Dendritic cell treated with granulocyte-macrophage colony-stimulating factor and Interleukin-4, amounts not matched to agents 40 ng/mL and 50 ng/mL, for 4 days (primary cell): ENCODE measurements around the gene PAK6.

Source experiments
- H3K27ac Mint-ChIP-seq: one replicate; pipeline ENCODE4 v1.8.0; 2022; ENCODE audit warnings: mild to moderate bottlenecking, mixed read lengths
- H3K27me3 Mint-ChIP-seq: one replicate; pipeline ENCODE4 v1.8.0; 2022; ENCODE audit warnings: mild to moderate bottlenecking, mixed read lengths
- H3K36me3 Mint-ChIP-seq: one replicate; pipeline ENCODE4 v1.8.0; 2022; ENCODE audit warnings: low read depth, mixed read lengths
- H3K4me1 Mint-ChIP-seq: one replicate; pipeline ENCODE4 v1.8.0; 2022; ENCODE audit warnings: low read depth, mixed read lengths
- H3K4me3 Mint-ChIP-seq: one replicate; pipeline ENCODE4 v1.8.0; 2022; ENCODE audit warnings: mild to moderate bottlenecking, moderate library complexity, mixed read lengths
- H3K9me3 Mint-ChIP-seq: one replicate; pipeline ENCODE4 v1.8.0; 2022; ENCODE audit warnings: mixed read lengths
- intact Hi-C: fragments of 100-400 bp; cut with micrococcal nuclease; formaldehyde crosslinking; loops from one replicate; pipeline ENCODE4 v1.15.0; 2022

PAK6 gene

GRCh38 chr15:40233727-40234577, 4.9 kb upstream of the PAK6 start:
- no peak overlapping the region for H3K4me3 Mint-ChIP-seq
- peaks cover 49% of the 10 kb centered on the region for H3K4me1 Mint-ChIP-seq
- intact Hi-C loops, result no loop called here
- H3K36me3 Mint-ChIP-seq, result no peaks in the 10 kb centered on the region
- H3K27me3 Mint-ChIP-seq, result peaks cover 13% of the 10 kb centered on the region
- peak overlapping the region; percentile 93 for H3K27ac Mint-ChIP-seq
- H3K9me3 Mint-ChIP-seq, result no peaks in the 10 kb centered on the region

GRCh38 chr15:40234783-40235182, 4.1 kb upstream of the PAK6 start:
- intact Hi-C loops, result no loop called here
- Mint-ChIP-seq H3K9me3 (no peaks in the 10 kb centered on the region), H3K27ac (peak overlapping the region; percentile 93)

GRCh38 chr15:40235201-40235885, 3.5 kb upstream of the PAK6 start:
- H3K4me1 Mint-ChIP-seq, result peaks cover 58% of the 10 kb centered on the region
- H3K9me3 Mint-ChIP-seq, result no peaks in the 10 kb centered on the region
- H3K27me3 Mint-ChIP-seq, result peaks cover 27% of the 10 kb centered on the region
- peak overlapping the region; percentile 44 for H3K4me3 Mint-ChIP-seq
- H3K27ac Mint-ChIP-seq, result peak overlapping the region; percentile 93
- no peaks in the 10 kb centered on the region for H3K36me3 Mint-ChIP-seq
- intact Hi-C loops, result no loop called here

More at GRCh38 chr15:40234783-40235182, 4.1 kb upstream of the PAK6 start:
- Mint-ChIP-seq H3K27me3 (peaks cover 22% of the 10 kb centered on the region), H3K4me3 (peak overlapping the region; percentile 44), H3K36me3 (no peaks in the 10 kb centered on the region), H3K4me1 (peaks cover 57% of the 10 kb centered on the region)

GRCh38 chr15:40239404-40239692, 485 bp downstream of the PAK6 start:
- no peaks in the 10 kb centered on the region for H3K36me3 Mint-ChIP-seq
- intact Hi-C loops, result no loop called here

GRCh38 chr15:40239693-40240618, 1.1 kb downstream of the PAK6 start:
- no peak overlapping the region for H3K4me3 Mint-ChIP-seq
- no peaks in the 10 kb centered on the region for H3K9me3 Mint-ChIP-seq
- no peaks in the 10 kb centered on the region for H3K36me3 Mint-ChIP-seq
- H3K27me3 Mint-ChIP-seq, result peaks cover 52% of the 10 kb centered on the region
- peaks cover 27% of the 10 kb centered on the region for H3K4me1 Mint-ChIP-seq
- H3K27ac Mint-ChIP-seq, result peak overlapping the region; percentile 20
- intact Hi-C loops, result no loop called here

More at GRCh38 chr15:40239404-40239692, 485 bp downstream of the PAK6 start:
- Mint-ChIP-seq H3K27ac (peak overlapping the region; percentile 20), H3K27me3 (peaks cover 48% of the 10 kb centered on the region), H3K9me3 (no peaks in the 10 kb centered on the region), H3K4me3 (no peak overlapping the region), H3K4me1 (peaks cover 33% of the 10 kb centered on the region)

- Mint-ChIP-seq H3K4me3 (no peak overlapping the region), H3K27me3 (peaks cover 54% of the 10 kb centered on the region), H3K27ac (no peak overlapping the region), H3K4me1 (peaks cover 19% of the 10 kb centered on the region), H3K9me3 (no peaks in the 10 kb centered on the region), H3K36me3 (no peaks in the 10 kb centered on the region)
- intact Hi-C loops, result no loop called here
These were observed 1.9 kb downstream of the PAK6 start for GRCh38 chr15:40240619-40241221.

- peaks cover 14% of the 10 kb centered on the region for H3K4me1 Mint-ChIP-seq
- no peak overlapping the region for H3K27ac Mint-ChIP-seq
- peaks cover 54% of the 10 kb centered on the region for H3K27me3 Mint-ChIP-seq
- H3K9me3 Mint-ChIP-seq, result no peaks in the 10 kb centered on the region
- no peaks in the 10 kb centered on the region for H3K36me3 Mint-ChIP-seq
- intact Hi-C loops, result no loop called here
- H3K4me3 Mint-ChIP-seq, result no peak overlapping the region
These were observed 2.7 kb downstream of the PAK6 start for GRCh38 chr15:40241269-40242212.

- Mint-ChIP-seq H3K4me1 (peaks cover 14% of the 10 kb centered on the region), H3K27ac (no peak overlapping the region), H3K36me3 (no peaks in the 10 kb centered on the region), H3K27me3 (peaks cover 54% of the 10 kb centered on the region), H3K4me3 (no peak overlapping the region), H3K9me3 (no peaks in the 10 kb centered on the region)
- intact Hi-C loops, result no loop called here
These were observed 3.3 kb downstream of the PAK6 start for GRCh38 chr15:40242213-40242599.

- peaks cover 56% of the 10 kb centered on the region for H3K27me3 Mint-ChIP-seq
- no peak overlapping the region for H3K4me3 Mint-ChIP-seq
- H3K9me3 Mint-ChIP-seq, result no peaks in the 10 kb centered on the region
- no peak overlapping the region for H3K27ac Mint-ChIP-seq
- peaks cover 14% of the 10 kb centered on the region for H3K4me1 Mint-ChIP-seq
- no peaks in the 10 kb centered on the region for H3K36me3 Mint-ChIP-seq
- intact Hi-C loops, result no loop called here
These were observed 3.7 kb downstream of the PAK6 start for GRCh38 chr15:40242601-40243000.

GRCh38 chr15:40243126-40243810, 4.4 kb downstream of the PAK6 start:
- H3K36me3 Mint-ChIP-seq, result no peaks in the 10 kb centered on the region
- intact Hi-C loops, result no loop called here
- no peak overlapping the region for H3K4me3 Mint-ChIP-seq
- peaks cover 10% of the 10 kb centered on the region for H3K4me1 Mint-ChIP-seq
- no peaks in the 10 kb centered on the region for H3K9me3 Mint-ChIP-seq
- H3K27me3 Mint-ChIP-seq, result peaks cover 52% of the 10 kb centered on the region
- H3K27ac Mint-ChIP-seq, result no peak overlapping the region

- H3K36me3 Mint-ChIP-seq, result no peaks in the 10 kb centered on the region
- intact Hi-C loops, result no loop called here
- no peaks in the 10 kb centered on the region for H3K4me1 Mint-ChIP-seq
- H3K9me3 Mint-ChIP-seq, result no peaks in the 10 kb centered on the region
- no peak overlapping the region for H3K27ac Mint-ChIP-seq
- H3K4me3 Mint-ChIP-seq, result no peak overlapping the region
- H3K27me3 Mint-ChIP-seq, result peaks cover 45% of the 10 kb centered on the region
These were observed 6.2 kb downstream of the PAK6 start for GRCh38 chr15:40244961-40245523.
